ENCODE data around the gene SLC24A3.

The SLC24A3 gene

DNA sequence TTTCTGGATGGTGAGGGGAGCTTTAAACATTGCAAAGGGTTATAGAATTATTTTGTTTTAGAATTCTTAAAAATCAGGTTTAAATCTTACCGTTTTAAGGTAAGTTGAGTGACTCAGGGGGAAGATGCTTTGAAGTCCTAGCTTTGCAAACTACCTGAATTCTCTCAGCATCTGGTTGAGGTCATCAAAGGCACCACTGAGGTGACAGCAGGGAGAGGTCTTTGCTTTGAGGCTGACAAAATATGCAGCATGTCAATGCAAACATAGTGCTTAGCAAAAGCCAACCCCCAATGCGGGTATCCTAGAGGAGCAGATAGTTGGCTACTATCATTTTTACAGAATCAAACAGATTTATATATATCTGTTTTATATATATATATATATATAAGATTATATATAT lies 219.5 kb downstream of the SLC24A3 start:
- DNase-seq, result no peak

- no peak for DNase-seq
Observed at GRCh38 chr20:19433371-19434350, 221.2 kb downstream of the SLC24A3 start.

GRCh38 chr20:19435316-19435715 lies 222.9 kb downstream of the SLC24A3 start:
- DNase-seq, result no peak

DNA sequence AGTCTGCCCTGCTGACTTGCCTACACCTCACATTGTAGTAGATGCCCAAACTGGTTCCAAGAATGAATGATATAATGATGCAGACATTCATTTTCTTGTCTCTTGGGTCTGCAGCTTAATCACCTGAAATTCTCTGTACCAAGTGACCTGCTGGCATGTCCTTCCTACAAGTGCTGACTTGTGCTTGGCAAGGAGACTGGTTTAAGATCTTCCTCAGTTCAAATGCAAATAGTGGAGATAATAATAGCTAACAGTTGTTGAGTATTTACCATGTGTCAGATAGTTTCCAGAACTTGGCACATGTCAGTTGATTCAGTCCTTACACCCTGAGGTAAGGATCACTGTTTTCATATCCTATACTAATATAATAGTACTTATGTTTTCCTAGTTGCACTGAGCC lies 223.4 kb downstream of the SLC24A3 start:
- no peak for DNase-seq

- DNase-seq, result no peak
Observed at GRCh38 chr20:19438488-19438887, 226.0 kb downstream of the SLC24A3 start.

DNA sequence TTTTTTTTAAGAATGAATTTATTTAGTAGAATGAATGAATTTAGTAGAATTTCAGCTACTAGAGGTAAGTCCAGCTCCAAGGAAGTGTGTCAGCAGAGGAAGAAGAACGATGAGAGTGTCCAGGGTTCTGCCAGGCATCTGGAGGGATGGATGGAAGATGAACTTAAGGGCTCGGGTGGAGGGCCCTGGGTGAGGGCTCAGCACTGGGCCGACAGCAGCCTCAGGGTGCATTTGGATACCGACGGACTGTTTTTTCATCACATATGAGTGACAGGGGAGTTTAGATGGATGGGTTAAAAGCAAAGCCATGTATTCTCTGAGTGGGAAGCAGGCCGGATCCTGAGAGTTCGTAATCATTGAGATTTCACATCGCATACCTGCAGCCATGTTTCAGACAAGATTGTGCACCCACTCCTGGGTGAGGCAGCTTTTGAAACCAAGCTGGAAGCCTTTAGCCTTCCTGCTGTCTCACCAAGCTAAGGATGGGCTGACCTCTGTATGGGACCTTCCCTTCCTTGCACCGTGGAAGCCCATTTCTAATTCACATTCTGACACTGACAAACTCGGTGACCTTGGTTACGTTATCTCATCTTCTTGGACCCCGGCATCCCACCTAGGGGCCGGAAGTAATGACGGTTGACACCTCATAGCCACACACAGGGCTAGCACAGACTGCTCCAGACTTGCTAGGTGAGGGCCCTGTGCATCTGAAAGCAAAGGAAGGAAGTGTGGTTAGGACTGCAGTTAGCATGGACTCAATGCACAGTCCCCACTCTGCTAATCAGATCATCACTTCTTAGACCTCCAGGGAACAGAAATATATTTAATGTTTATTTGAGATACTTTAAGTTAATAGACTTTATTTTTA lies 228.5 kb downstream of the SLC24A3 start:
- DNase-seq, result no peak

DNA sequence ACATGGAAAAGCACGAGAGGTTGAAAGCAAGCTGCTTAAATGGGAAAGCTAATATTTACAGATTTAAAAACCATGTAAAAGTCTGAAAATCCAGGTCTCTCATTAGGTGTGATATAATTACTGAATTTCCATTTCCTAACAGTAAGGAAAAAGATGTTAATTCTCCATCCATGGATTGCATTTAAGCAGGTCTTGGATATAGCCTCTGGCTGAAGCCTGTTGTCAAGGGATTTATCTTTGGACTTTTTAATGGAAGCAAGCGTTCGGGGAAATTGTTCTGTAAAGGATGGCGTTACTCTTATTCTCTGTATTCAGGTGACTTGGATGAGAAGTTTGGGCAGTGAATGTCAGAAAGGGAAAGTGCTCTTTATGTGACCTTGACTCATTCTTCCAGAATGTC lies 233.8 kb downstream of the SLC24A3 start:
- no peak for DNase-seq

DNA sequence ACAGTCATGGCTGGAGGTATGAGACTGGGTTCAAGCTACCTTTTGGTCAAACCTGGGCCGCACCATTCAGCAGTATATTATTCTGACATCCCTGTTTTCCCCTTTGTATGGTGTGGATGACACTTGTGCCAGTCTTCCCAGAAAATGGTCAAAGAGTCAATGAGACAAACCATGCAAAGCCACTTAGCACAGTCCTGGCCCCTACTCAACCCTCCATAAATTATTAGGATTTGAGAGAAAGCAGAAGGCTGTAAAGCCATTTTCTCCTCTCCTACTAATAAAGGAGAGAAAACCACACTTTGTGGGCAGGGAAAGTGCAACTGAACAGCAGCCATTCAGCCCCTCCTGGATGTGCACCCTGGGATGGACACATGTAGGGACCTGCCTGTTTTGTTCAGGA lies 236.2 kb downstream of the SLC24A3 start:
- DNase-seq, result no peak

GRCh38 chr20:19449051-19449450 lies 236.6 kb downstream of the SLC24A3 start:
- no peak for DNase-seq

DNA sequence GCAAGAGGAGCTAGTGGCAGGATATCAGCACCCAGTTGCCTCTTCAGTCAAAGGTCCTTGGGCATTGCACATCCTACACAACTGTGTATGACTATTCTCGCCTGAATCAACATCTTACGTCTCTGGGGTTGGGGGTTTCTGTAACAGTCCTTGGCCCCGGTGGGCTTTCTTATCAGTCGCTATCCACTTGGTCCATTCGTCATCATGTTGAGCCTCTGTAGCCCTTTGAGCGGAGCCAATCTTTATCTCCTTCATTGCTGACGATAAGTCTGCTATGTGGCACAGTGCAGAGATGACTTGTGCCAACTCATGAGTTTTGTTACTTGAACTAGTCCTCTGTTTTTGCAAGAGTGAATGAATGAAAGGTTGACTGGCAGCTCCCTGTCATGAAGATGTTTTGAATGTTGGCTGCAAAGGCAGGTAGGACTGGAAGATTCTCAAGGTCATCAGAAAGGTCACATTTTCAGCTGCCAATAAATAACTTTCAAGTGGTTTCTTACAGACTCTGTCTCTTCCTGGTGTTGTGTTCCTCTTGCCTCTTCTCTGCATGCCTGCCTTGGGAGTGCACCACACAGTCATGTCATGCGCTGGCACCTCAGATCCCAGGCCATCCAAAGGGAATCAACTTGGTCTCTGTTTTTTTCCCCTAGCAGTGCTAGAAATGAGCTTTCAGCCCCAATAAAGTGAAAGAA lies 238.9 kb downstream of the SLC24A3 start:
- DNase-seq, result no peak

DNA sequence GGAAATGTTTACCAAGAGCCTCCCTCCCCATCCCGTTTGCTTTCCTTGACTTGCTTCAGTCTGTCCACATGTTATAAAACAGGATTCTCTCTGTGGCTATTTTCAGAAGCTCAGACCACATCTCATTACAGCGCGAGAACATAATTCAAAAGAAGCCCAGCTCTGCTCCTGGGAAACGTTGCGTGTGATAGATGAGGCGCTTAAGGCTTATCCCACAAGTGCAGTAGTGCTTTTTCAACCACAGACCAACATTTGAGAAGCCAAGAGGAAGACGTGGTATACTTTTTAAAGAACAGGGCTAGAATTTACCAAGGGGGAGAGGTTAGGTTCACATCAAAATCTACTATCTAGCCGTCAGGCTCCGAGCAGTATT lies 239.5 kb downstream of the SLC24A3 start:
- no peak for DNase-seq

GRCh38 chr20:19453410-19453809 lies 241.0 kb downstream of the SLC24A3 start:
- no peak for DNase-seq

DNA sequence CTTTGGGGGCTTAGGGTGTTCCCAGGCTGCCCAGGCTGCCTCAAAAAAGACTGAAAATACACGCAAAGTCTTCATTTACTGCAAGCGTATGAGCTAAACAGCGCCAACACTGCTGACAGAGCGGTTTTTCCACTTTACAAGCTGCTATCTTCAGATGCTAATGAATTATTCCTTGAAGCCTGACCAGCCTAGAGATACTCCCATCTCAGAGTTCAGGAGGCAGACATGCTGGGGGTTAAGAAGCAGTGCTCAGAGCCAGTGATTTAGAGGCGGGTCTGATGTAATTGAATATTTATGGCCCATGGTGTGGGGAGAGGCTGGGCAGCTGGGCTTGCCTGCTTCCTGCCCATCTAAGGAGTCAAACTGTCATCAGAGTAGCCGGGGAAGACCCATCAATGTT lies 241.4 kb downstream of the SLC24A3 start:
- DNase-seq, result no peak

- DNase-seq, result no peak
Observed at GRCh38 chr20:19456595-19457395, 244.4 kb downstream of the SLC24A3 start.

GRCh38 chr20:19457611-19458010 lies 245.2 kb downstream of the SLC24A3 start:
- DNase-seq, result no peak

DNA sequence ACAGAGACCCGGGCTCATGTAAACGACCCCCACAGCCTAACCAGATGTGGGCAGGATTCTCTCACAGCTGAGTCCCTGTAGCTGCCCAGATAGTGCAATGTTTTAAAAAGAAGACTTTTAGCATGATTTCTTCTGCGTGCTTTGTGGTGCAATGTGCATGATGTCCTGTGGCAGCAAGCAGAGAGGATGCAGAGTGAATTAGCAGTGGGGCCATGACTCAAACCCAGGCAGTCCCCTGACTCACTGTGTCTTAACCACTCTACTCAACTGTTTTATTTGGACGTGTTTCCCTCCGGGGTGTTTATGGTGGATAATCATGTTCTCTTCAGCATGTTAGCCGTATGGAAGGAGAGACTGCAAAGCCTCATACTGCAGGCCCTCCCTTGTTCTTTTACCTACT lies 247.9 kb downstream of the SLC24A3 start:
- no peak for DNase-seq

DNA sequence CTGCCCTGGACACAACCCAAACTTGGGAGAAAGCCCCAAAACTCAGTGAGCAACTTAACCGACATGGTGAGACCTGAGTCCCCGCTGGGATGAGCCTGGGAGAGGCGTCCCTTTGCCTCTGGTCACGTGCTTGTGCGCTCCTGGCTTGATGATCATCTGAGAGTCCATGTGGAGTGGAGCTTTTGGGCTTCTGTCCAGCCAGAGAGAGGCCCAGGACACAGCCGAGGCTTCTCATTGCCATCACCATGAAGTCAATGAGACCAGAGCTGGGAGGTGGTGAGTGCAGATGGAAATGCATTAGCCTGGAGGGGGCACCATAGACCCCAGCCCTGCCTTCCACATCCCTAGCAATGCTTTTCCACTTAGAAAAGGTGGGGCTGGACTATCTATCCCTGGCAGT lies 250.0 kb downstream of the SLC24A3 start:
- DNase-seq, result no peak

DNA sequence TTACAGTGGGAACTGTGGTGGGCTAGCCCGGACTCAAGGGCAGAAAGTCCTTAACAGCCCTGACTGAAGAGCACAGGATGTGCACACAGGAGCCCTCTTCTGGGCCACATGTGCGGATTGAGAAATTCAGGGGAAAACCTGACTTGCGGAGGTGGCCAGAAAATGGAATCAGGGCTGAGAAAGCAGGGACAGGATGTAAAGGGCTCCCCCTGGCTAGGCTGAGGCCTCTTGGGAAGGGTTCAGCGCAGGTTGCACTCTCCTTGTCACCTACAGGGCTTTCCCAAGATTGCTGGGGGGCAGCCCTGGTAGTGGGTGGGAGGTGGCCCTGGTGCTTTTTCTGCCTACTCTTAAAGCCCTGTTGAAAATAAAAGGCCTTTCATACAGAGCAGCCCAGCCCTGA lies 251.2 kb downstream of the SLC24A3 start:
- DNase-seq, result no peak

DNA sequence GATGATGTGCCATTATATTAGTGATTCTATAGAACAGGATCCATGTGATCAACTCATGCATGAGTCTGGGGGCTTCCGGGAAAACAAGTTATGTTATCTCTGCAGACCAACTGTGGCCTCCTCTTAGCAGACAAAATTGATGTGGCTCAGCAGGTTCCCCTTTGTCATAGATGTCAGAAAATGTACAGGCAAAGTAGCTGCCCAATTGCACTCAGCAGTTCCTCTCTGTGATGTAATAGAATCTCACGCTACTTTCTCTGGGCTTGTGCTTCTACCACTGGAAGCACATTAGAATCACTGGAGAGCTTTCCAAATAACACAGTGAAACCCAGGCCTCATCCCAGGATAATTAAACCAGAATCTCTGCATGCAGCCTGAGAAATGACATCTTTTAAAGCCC lies 253.1 kb downstream of the SLC24A3 start:
- peak; percentile 17 for DNase-seq

GRCh38 chr20:19466206-19466928 lies 253.9 kb downstream of the SLC24A3 start:
- DNase-seq, result peak; percentile 79

DNA sequence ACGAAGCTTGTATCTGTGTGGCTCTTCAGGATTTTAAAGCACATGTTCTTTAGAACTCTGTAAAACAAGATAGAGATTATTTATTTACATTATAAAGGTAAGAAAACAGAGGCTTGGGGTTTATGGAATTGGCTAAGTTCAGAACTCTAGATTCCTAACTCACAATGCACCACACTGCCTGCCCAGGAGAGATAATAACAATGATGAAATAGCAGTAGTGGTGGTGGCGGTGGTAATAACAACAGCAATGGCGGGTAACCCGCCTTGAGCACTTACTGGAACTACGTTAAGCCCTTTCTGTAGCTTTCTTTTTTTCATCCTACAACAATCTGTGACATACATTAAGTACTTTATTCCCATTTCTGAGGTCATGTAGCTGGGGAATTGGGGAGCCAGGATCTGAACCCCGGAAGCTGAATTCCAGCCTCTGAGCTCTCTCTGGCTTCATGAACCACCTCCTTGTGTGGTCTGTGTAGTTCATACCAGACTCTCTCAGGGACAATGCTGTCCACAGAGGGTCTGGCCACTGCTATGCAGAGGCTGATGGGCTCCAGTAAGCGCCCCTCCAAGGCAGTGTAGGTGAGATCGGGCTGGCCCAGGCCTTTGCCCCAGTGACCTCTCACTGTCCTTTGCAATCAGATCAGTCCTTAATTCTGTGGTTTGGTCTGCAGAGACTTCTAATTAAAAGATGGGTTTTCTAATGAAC lies 260.9 kb downstream of the SLC24A3 start:
- no peak for DNase-seq

Measured in NCI-H1092 (cell line).